A549 (cell line): ENCODE measurements around the gene BNIPL. TPM values are rescaled to one million over a fixed set of nuclear protein-coding genes. Genes with fewer than 3 reads are reported as not detected.

Source experiments
- BHLHE40 ChIP-seq: IDR thresholded peaks from 2 replicates; pipeline ENCODE4 v1.6.1; 2012; ENCODE audit warnings: low read depth, low read length, inconsistent platforms
- CBX2 ChIP-seq: fragments of 200-600 bp; sonication (generic); IDR thresholded peaks from 2 replicates; pipeline ENCODE4 v1.6.1; 2016; ENCODE audit warnings: low read depth, mild to moderate bottlenecking, borderline replicate concordance
- CBX8 ChIP-seq: fragments of 200-600 bp; sonication (generic); IDR thresholded peaks from 2 replicates; pipeline ENCODE4 v1.6.1; 2016
- CEBPB ChIP-seq, 2 experiments: fragments of >200 bp in 1 of 2; sonication (Bioruptor Twin) in 1 of 2; formaldehyde crosslinking in 1 of 2; IDR thresholded peaks; 2 replicates each; pipeline ENCODE4 v1.6.1; 2012 to 2016
- CHD2 ChIP-seq: fragments of 150-350 bp; IDR thresholded peaks from 2 replicates; pipeline ENCODE4 v1.6.1; 2014; ENCODE audit warnings: low read length; ENCODE audit not compliant: partially characterized antibody
- CHD4 ChIP-seq: fragments of 200-600 bp; sonication (generic); IDR thresholded peaks from 2 replicates; pipeline ENCODE4 v1.6.1; 2016; ENCODE audit warnings: antibody characterized with exemption, mild to moderate bottlenecking, borderline replicate concordance
- EHMT2 ChIP-seq: fragments of 200-600 bp; sonication (generic); IDR thresholded peaks from 2 replicates; pipeline ENCODE4 v1.6.1; 2016; ENCODE audit warnings: antibody characterized with exemption, low read depth, mild to moderate bottlenecking, moderate library complexity
- ESRRA ChIP-seq: fragments of 150-350 bp; IDR thresholded peaks from 2 replicates; pipeline ENCODE4 v1.6.1; 2014; ENCODE audit warnings: mild to moderate bottlenecking, low read length, borderline replicate concordance
- FOSB ChIP-seq: fragments of 250-450 bp; sonication (Bioruptor Pico); IDR thresholded peaks from 2 replicates; pipeline ENCODE4 v1.5.0; 2020; ENCODE audit warnings: mild to moderate bottlenecking, moderate library complexity
- FOXS1 ChIP-seq: fragments of 250-450 bp; sonication (Bioruptor Pico); IDR thresholded peaks from 2 replicates; pipeline ENCODE4 v1.5.0; 2020; ENCODE audit warnings: mild to moderate bottlenecking, moderate library complexity
- GATA3 ChIP-seq: IDR thresholded peaks from 2 replicates; pipeline ENCODE4 v1.6.1; 2012; ENCODE audit warnings: borderline replicate concordance
- HEYL ChIP-seq: fragments of 250-450 bp; sonication (Bioruptor Pico); IDR thresholded peaks from 2 replicates; pipeline ENCODE4 v1.8.0; 2021; ENCODE audit warnings: mild to moderate bottlenecking, moderate library complexity
- HOXA7 ChIP-seq: fragments of 250-450 bp; sonication (Bioruptor Pico); IDR thresholded peaks from 2 replicates; pipeline ENCODE4 v1.5.0; 2020; ENCODE audit warnings: mild to moderate bottlenecking, moderate library complexity
- HOXB5 ChIP-seq: fragments of 250-450 bp; sonication (Bioruptor Pico); IDR thresholded peaks from 2 replicates; pipeline ENCODE4 v1.5.0; 2020; ENCODE audit warnings: mild to moderate bottlenecking, moderate library complexity
- JUN ChIP-seq, 2 experiments: fragments of >200 bp; sonication (Bioruptor Twin); formaldehyde crosslinking; IDR thresholded peaks; 2 replicates in 1 of 2; 3 replicates in 1 of 2; pipeline ENCODE4 v1.6.1; 2016 to 2017
- JUNB ChIP-seq: fragments of >200 bp; sonication (Bioruptor Twin); formaldehyde crosslinking; IDR thresholded peaks from 2 replicates; pipeline ENCODE4 v1.6.1; 2016
- MAFK ChIP-seq: fragments of 450-650 bp; IDR thresholded peaks from 2 replicates; pipeline ENCODE4 v1.6.1; 2014; ENCODE audit not compliant: partially characterized antibody
- MAZ ChIP-seq: fragments of 150-350 bp; IDR thresholded peaks from 2 replicates; pipeline ENCODE4 v1.6.1; 2014; ENCODE audit warnings: antibody characterized with exemption, low read depth, low read length, borderline replicate concordance
- MYC ChIP-seq: IDR thresholded peaks from 2 replicates; pipeline ENCODE4 v1.6.1; 2012; ENCODE audit warnings: mild to moderate bottlenecking, inconsistent platforms, low read length, improper control_type of control experiment, borderline replicate concordance
- RAD21 ChIP-seq, 2 experiments: fragments of >200 bp in 1 of 2; sonication (Bioruptor Twin) in 1 of 2; formaldehyde crosslinking in 1 of 2; IDR thresholded peaks in 1 of 2; conservative IDR thresholded peaks in 1 of 2; 2 replicates in 1 of 2; 3 replicates in 1 of 2; pipeline ENCODE4 v1.6.1; 2012 to 2018; ENCODE audit warnings: inconsistent platforms in 1 of 2
- RARB ChIP-seq: fragments of 250-450 bp; sonication (Bioruptor Pico); IDR thresholded peaks from 2 replicates; pipeline ENCODE4 v1.8.0; 2021; ENCODE audit warnings: mild to moderate bottlenecking, moderate library complexity
- RCOR1 ChIP-seq: fragments of 150-350 bp; IDR thresholded peaks from 2 replicates; pipeline ENCODE4 v1.6.1; 2014; ENCODE audit warnings: antibody characterized with exemption, low read length, low read depth
- TFCP2L1 ChIP-seq: fragments of 250-450 bp; sonication (Bioruptor Pico); IDR thresholded peaks from 2 replicates; pipeline ENCODE4 v1.5.0; 2021; ENCODE audit warnings: mild to moderate bottlenecking
- ZFP36 ChIP-seq: fragments of 450-650 bp; IDR thresholded peaks from 2 replicates; pipeline ENCODE4 v1.6.1; 2014; ENCODE audit warnings: borderline replicate concordance; ENCODE audit not compliant: partially characterized antibody
- ZNF302 ChIP-seq: fragments of 250-450 bp; sonication (Bioruptor Pico); IDR thresholded peaks from 2 replicates; pipeline ENCODE4 v1.9.0; 2021; ENCODE audit warnings: inconsistent platforms, mild to moderate bottlenecking, moderate library complexity
- ZSCAN20 ChIP-seq: fragments of 250-450 bp; sonication (Bioruptor Pico); IDR thresholded peaks from 2 replicates; pipeline ENCODE4 v1.8.0; 2022; ENCODE audit warnings: mild to moderate bottlenecking, moderate library complexity
- polyA plus RNA-seq, 4 experiments: library from polyadenylated mRNA; depleted of rRNA in 3 of 4; stranded (reverse); fragments of >200 nt; fragmentation: RNase III in 1 of 4; extraction: RNeasy Plus Mini Kit Qiagen cat#74134 plus additional on column Dnase treatment in 1 of 4; gene quantifications; 2 replicates in 3 of 4; 3 replicates in 1 of 4; pipeline ENCODE4 v1.2.3, GENCODE V29; 2011 to 2017
- TF ChIP-seq, protein P1 (sequence below): fragments of >200 bp; sonication (Bioruptor Twin); formaldehyde crosslinking; IDR thresholded peaks from 3 replicates; pipeline ENCODE4 v1.5.1; 2016
- TF ChIP-seq, protein P2 (sequence below): fragments of 250-450 bp; sonication (Bioruptor Pico); IDR thresholded peaks from 2 replicates; pipeline ENCODE4 v1.5.0; 2021; ENCODE audit warnings: mild to moderate bottlenecking, moderate library complexity, borderline replicate concordance
- TF ChIP-seq, protein P3 (sequence below): fragments of 200-600 bp; sonication (generic); IDR thresholded peaks from 2 replicates; pipeline ENCODE4 v1.6.1; 2016; ENCODE audit warnings: antibody characterized with exemption, mild to moderate bottlenecking, moderate library complexity
- TF ChIP-seq, protein P4 (sequence below): fragments of >200 bp; sonication (Bioruptor Twin); formaldehyde crosslinking; IDR thresholded peaks from 2 replicates; pipeline ENCODE4 v1.6.1; 2016
- TF ChIP-seq, protein P5 (sequence below): IDR thresholded peaks from 2 replicates; pipeline ENCODE4 v1.6.1; 2012
- TF ChIP-seq, protein P6 (sequence below): fragments of 150-350 bp; IDR thresholded peaks from 2 replicates; pipeline ENCODE4 v1.6.1; 2014; ENCODE audit warnings: low read depth, mild to moderate bottlenecking, low read length

The BNIPL gene
- polyA plus RNA-seq, 2 of the 4 experiments (the other 2 are of a cell fraction) = 0.22 to 0.30 TPM

DNA sequence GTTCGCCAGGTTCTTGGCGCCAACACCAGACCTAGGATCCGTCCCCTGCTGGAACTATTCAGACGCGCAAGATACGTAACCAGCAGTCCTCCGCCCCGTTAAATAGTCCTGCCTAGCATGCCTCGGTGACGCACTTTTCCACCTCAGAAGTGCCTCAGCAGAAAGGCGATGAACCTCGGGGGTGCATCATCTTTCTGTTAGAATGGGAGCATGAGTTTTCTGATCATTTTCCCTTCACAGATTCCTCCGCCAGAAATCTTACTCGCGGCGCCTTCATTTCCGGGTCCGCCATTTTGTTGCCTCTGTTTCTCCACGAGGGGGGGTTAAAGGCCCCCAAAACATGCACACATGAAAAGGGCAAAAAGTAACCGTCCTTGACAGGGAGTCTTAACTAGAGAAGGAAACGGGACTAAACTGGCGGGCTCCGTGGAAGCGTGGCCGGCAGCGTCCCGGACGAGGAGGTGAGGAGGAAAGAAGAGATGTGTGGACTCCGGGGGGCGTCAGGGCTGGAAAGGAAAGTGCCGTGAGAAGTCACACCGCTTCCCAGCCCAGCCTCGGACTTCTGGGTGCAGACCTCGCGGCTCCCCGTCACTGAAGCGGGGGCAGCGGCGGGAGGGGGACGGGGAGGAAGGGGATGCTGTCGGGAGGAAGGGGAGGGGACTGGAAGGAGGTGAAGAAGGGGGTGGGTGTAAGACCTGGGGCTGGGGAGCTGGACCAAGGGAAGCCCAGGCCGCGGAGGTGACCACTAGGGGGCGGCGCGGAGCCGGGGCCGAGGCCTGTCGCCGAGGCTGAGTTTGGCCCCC, 34.3 kb downstream of the BNIPL start, which contains the start of gene GABPB2 (continued):
- TF ChIP-seq, protein P1, sequence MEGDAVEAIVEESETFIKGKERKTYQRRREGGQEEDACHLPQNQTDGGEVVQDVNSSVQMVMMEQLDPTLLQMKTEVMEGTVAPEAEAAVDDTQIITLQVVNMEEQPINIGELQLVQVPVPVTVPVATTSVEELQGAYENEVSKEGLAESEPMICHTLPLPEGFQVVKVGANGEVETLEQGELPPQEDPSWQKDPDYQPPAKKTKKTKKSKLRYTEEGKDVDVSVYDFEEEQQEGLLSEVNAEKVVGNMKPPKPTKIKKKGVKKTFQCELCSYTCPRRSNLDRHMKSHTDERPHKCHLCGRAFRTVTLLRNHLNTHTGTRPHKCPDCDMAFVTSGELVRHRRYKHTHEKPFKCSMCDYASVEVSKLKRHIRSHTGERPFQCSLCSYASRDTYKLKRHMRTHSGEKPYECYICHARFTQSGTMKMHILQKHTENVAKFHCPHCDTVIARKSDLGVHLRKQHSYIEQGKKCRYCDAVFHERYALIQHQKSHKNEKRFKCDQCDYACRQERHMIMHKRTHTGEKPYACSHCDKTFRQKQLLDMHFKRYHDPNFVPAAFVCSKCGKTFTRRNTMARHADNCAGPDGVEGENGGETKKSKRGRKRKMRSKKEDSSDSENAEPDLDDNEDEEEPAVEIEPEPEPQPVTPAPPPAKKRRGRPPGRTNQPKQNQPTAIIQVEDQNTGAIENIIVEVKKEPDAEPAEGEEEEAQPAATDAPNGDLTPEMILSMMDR = peak; percentile 89
- TF ChIP-seq HOXA7 (CRISPR knock-in tag) = peak; percentile 54
- TF ChIP-seq, protein P2, sequence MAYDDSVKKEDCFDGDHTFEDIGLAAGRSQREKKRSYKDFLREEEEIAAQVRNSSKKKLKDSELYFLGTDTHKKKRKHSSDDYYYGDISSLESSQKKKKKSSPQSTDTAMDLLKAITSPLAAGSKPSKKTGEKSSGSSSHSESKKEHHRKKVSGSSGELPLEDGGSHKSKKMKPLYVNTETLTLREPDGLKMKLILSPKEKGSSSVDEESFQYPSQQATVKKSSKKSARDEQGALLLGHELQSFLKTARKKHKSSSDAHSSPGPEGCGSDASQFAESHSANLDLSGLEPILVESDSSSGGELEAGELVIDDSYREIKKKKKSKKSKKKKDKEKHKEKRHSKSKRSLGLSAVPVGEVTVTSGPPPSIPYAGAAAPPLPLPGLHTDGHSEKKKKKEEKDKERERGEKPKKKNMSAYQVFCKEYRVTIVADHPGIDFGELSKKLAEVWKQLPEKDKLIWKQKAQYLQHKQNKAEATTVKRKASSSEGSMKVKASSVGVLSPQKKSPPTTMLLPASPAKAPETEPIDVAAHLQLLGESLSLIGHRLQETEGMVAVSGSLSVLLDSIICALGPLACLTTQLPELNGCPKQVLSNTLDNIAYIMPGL (CRISPR knock-in tag) = peak; percentile 92; the same call in 1 of the 2 replicates
- no peak for TF ChIP-seq CHD4
- TF ChIP-seq CBX2 = no peak
- peak; percentile 63 for TF ChIP-seq CHD2
- peak in 1 of 2 experiments; percentile 26; a peak in 1 of 4 replicates for TF ChIP-seq CEBPB (IDR thresholded peaks at IDR 0.05)
- TF ChIP-seq, protein P3, sequence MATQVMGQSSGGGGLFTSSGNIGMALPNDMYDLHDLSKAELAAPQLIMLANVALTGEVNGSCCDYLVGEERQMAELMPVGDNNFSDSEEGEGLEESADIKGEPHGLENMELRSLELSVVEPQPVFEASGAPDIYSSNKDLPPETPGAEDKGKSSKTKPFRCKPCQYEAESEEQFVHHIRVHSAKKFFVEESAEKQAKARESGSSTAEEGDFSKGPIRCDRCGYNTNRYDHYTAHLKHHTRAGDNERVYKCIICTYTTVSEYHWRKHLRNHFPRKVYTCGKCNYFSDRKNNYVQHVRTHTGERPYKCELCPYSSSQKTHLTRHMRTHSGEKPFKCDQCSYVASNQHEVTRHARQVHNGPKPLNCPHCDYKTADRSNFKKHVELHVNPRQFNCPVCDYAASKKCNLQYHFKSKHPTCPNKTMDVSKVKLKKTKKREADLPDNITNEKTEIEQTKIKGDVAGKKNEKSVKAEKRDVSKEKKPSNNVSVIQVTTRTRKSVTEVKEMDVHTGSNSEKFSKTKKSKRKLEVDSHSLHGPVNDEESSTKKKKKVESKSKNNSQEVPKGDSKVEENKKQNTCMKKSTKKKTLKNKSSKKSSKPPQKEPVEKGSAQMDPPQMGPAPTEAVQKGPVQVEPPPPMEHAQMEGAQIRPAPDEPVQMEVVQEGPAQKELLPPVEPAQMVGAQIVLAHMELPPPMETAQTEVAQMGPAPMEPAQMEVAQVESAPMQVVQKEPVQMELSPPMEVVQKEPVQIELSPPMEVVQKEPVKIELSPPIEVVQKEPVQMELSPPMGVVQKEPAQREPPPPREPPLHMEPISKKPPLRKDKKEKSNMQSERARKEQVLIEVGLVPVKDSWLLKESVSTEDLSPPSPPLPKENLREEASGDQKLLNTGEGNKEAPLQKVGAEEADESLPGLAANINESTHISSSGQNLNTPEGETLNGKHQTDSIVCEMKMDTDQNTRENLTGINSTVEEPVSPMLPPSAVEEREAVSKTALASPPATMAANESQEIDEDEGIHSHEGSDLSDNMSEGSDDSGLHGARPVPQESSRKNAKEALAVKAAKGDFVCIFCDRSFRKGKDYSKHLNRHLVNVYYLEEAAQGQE = peak; percentile 22; the same call in 1 of the 2 replicates
- TF ChIP-seq HOXB5 = peak; percentile 92
- no peak for TF ChIP-seq TFCP2L1 (CRISPR knock-in tag)
- TF ChIP-seq, protein P4, sequence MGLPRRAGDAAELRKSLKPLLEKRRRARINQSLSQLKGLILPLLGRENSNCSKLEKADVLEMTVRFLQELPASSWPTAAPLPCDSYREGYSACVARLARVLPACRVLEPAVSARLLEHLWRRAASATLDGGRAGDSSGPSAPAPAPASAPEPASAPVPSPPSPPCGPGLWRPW = no peak
- TF ChIP-seq ESRRA = no peak; the same call in 1 of the 2 replicates
- TF ChIP-seq HEYL (CRISPR knock-in tag) = no peak
- peak; percentile 45; the same call in 1 of the 2 replicates for TF ChIP-seq GATA3
- no peak for TF ChIP-seq JUNB
- TF ChIP-seq ZSCAN20 (CRISPR knock-in tag) = no peak
- no peak for TF ChIP-seq ZFP36
- TF ChIP-seq RARB (CRISPR knock-in tag) = 0 out of 2 replicates have a peak, but pooled peaks have one; percentile 18
- peak; percentile 95 for TF ChIP-seq JUN (IDR thresholded peaks at IDR 0.05)
- TF ChIP-seq RCOR1 = no peak
- TF ChIP-seq CBX8 = no peak
- TF ChIP-seq MAZ = no peak; the same call in 1 of the 2 replicates
- peak; percentile 93 for TF ChIP-seq MYC
- no peak; the same call in 1 of the 2 replicates for TF ChIP-seq ZNF302
- TF ChIP-seq, protein P5, sequence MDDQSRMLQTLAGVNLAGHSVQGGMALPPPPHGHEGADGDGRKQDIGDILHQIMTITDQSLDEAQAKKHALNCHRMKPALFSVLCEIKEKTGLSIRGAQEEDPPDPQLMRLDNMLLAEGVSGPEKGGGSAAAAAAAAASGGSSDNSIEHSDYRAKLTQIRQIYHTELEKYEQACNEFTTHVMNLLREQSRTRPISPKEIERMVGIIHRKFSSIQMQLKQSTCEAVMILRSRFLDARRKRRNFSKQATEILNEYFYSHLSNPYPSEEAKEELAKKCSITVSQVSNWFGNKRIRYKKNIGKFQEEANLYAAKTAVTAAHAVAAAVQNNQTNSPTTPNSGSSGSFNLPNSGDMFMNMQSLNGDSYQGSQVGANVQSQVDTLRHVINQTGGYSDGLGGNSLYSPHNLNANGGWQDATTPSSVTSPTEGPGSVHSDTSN = peak; percentile 96
- TF ChIP-seq FOXS1 = peak; percentile 57; the same call in 1 of the 2 replicates
- TF ChIP-seq, protein P6, sequence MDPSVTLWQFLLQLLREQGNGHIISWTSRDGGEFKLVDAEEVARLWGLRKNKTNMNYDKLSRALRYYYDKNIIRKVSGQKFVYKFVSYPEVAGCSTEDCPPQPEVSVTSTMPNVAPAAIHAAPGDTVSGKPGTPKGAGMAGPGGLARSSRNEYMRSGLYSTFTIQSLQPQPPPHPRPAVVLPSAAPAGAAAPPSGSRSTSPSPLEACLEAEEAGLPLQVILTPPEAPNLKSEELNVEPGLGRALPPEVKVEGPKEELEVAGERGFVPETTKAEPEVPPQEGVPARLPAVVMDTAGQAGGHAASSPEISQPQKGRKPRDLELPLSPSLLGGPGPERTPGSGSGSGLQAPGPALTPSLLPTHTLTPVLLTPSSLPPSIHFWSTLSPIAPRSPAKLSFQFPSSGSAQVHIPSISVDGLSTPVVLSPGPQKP = no peak
- TF ChIP-seq MAFK = peak; percentile 27
- TF ChIP-seq BHLHE40 = no peak
- TF ChIP-seq EHMT2 = no peak
- peak; percentile 44 to 56; a peak in 3 of 5 replicates for TF ChIP-seq RAD21 (conservative IDR thresholded peaks at IDR 0.05 in 1 of 2, IDR thresholded peaks at IDR 0.05 in 1 of 2)
- TF ChIP-seq FOSB (CRISPR knock-in tag) = no peak
